ENCODE results near the gene PARP16. TPM values are rescaled to one million over a fixed set of nuclear protein-coding genes. Genes with fewer than 3 reads are reported as not detected.
"Not testable (repeated sequence)": the region's sequence is repeated elsewhere in the genome, so short reads cannot be mapped to it uniquely, and the experiment has no call there.

Gene PARP16
- total and polyA plus RNA-seq, 8 donors: 3.1 to 7.5 (median 5.5) TPM

GRCh38 chr15:65232520-65232919 is 54.2 kb downstream of the PARP16 start:
- Histone ChIP-seq H3K4me3 (no peak overlapping the region), H3K27ac (no peak overlapping the region), H3K36me3 (no peaks in the 10 kb centered on the region), H3K4me1 (no peaks in the 10 kb centered on the region), H3K27me3 (no peaks in the 10 kb centered on the region), H3K9me3 (no peaks in the 10 kb centered on the region)
- FAIRE-seq (no peak), DNase-seq (no peak), ATAC-seq (no peak)
- no peak for TF ChIP-seq CTCF (IDR thresholded peaks at IDR 0.05)
- intact Hi-C loops (cut with DNase I): no loop called here
- 94% methylated on average over 3 of the region's 3 CpGs for WGBS, 2 donors

- FAIRE-seq: no peak
Measured at GRCh38 chr15:65231306-65231705, 55.4 kb downstream of the PARP16 start.

GRCh38 chr15:65226901-65227300 is 59.8 kb downstream of the PARP16 start:
- H3K9me3 ChIP-seq; H3K4me3 ChIP-seq; H3K27me3 ChIP-seq; DNase-seq; intact Hi-C loops (cut with DNase I); H3K4me1 ChIP-seq; H3K27ac ChIP-seq; FAIRE-seq; ATAC-seq; H3K36me3 ChIP-seq: not testable (repeated sequence)
- 79 to 83% methylated on average over 4 of the region's 10 CpGs for WGBS, 2 donors

More at GRCh38 chr15:65231306-65231705, 55.4 kb downstream of the PARP16 start:
- intact Hi-C loops (cut with DNase I): no loop called here
- H3K27ac ChIP-seq: no peak overlapping the region
- H3K27me3 ChIP-seq: no peaks in the 10 kb centered on the region
- 95% methylated on average over 10 of the region's 10 CpGs for WGBS, 2 donors
- TF ChIP-seq CTCF (IDR thresholded peaks at IDR 0.05): no peak
- H3K9me3 ChIP-seq: no peaks in the 10 kb centered on the region
- H3K4me3 ChIP-seq: no peak overlapping the region
- no peaks in the 10 kb centered on the region for H3K4me1 ChIP-seq
- DNase-seq (no peak), ATAC-seq (no peak)
- H3K36me3 ChIP-seq: no peaks in the 10 kb centered on the region

GRCh38 chr15:65226221-65226620 is 60.5 kb downstream of the PARP16 start:
- H3K9me3 ChIP-seq: no peaks in the 10 kb centered on the region
- no peaks in the 10 kb centered on the region for H3K36me3 ChIP-seq
- H3K27ac ChIP-seq: no peak overlapping the region
- ATAC-seq (no peak), DNase-seq (no peak), FAIRE-seq (no peak)
- intact Hi-C loops (cut with DNase I): no loop called here
- no peaks in the 10 kb centered on the region for H3K27me3 ChIP-seq
- no peak for TF ChIP-seq CTCF (IDR thresholded peaks at IDR 0.05)
- no peaks in the 10 kb centered on the region for H3K4me1 ChIP-seq
- no peak overlapping the region for H3K4me3 ChIP-seq
- WGBS, 2 donors: 96 to 100% methylated on average over 1 to 3 of the region's 3 CpGs

- Histone ChIP-seq H3K4me3 (no peak overlapping the region), H3K36me3 (no peaks in the 10 kb centered on the region), H3K27ac (no peak overlapping the region), H3K4me1 (no peaks in the 10 kb centered on the region), H3K9me3 (no peaks in the 10 kb centered on the region), H3K27me3 (no peaks in the 10 kb centered on the region)
- intact Hi-C loops (cut with DNase I): no loop called here
- 88 to 89% methylated on average over 6 of the region's 6 CpGs for WGBS, 2 donors
- DNase-seq: no peak
- FAIRE-seq: no peak
- no peak for TF ChIP-seq CTCF (IDR thresholded peaks at IDR 0.05)
- ATAC-seq: no peak
Measured at GRCh38 chr15:65223996-65224395, 62.7 kb downstream of the PARP16 start.

- 82 to 91% methylated on average over 4 of the region's 4 CpGs for WGBS, 2 donors
Measured at GRCh38 chr15:65222891-65223290, 63.8 kb downstream of the PARP16 start.

More at GRCh38 chr15:65222891-65223290, 63.8 kb downstream of the PARP16 start:
- Histone ChIP-seq H3K4me1 (no peaks in the 10 kb centered on the region), H3K4me3 (no peak overlapping the region), H3K27ac (no peak overlapping the region), H3K36me3 (no peaks in the 10 kb centered on the region), H3K9me3 (no peaks in the 10 kb centered on the region), H3K27me3 (no peaks in the 10 kb centered on the region)
- intact Hi-C loops (cut with DNase I): no loop called here
- FAIRE-seq: no peak
- DNase-seq: no peak
- ATAC-seq: no peak
- no peak for TF ChIP-seq CTCF (IDR thresholded peaks at IDR 0.05)

Measured in pancreas (tissue), 10 donors.